HepG2 (cell line): ENCODE data around the gene ATP2A2. TPM values are rescaled to one million over a fixed set of nuclear protein-coding genes. Genes with fewer than 3 reads are reported as not detected.

Experiments used
- ATAC-seq: fragments of 200-7000 bp; cut with Tn5 transposase; 3 replicates; pipeline ENCODE4 v1.9.1; 2020; ENCODE audit warnings: mild to moderate bottlenecking, moderate library complexity
- BruUV-seq: library from RNA; stranded (reverse); fragments of 400-500 nt; replicated peaks from 2 replicates; lab custom pipeline; 2021; lab: Mats Ljungman, UMichigan
- CTCF ChIA-PET: fragments of 300-600 bp; formaldehyde crosslinking; extraction: SDS; loops from one replicate; lab custom pipeline; 2021; ENCODE audit warnings: low total read pairs, inconsistent platforms, low intra/inter-chr PET ratio; lab: Yijun Ruan, JAX
- POLR2A ChIA-PET: fragments of 350-600 bp; sonication (Branson Sonifier 250); formaldehyde crosslinking; loops from one replicate; lab custom pipeline; 2020; ENCODE audit warnings: antibody characterized with exemption, inconsistent platforms; lab: Yijun Ruan, JAX
- DNase-seq: peaks from one replicate; pipeline ENCODE4 v3.0.0-alpha.2; 2015; ENCODE audit warnings: low spot score
- FAIRE-seq: peaks from 3 replicates; lab custom pipeline; 2011; peaks lifted over from hg19 to GRCh38; lab: Jason Lieb, UNC
- H2AFZ ChIP-seq: one replicate; pipeline ENCODE4 v1.6.1; 2011; ENCODE audit warnings: low read length, inconsistent platforms
- H3K27ac ChIP-seq: fragments of 300-600 bp; 3 replicates; pipeline ENCODE4 v1.8.0; 2011; ENCODE audit warnings: mixed run types, mild to moderate bottlenecking, mixed read lengths, low read length, inconsistent platforms; ENCODE audit not compliant: insufficient read depth; ENCODE audit errors: extremely low read length
- H3K27me3 ChIP-seq, 2 experiments: fragments of 200-600 bp in 1 of 2; 2 replicates in 1 of 2; 3 replicates in 1 of 2; pipeline versions ENCODE4 v1.6.0 to v1.8.0; 2011; ENCODE audit warnings: low read length in 2 of 2, mild to moderate bottlenecking in 2 of 2, moderate library complexity in 2 of 2, inconsistent platforms in 1 of 2; ENCODE audit not compliant: insufficient read depth in 2 of 2, control insufficient read depth in 1 of 2
- H3K36me3 ChIP-seq, 2 experiments: fragments of 200-600 bp in 1 of 2; replicated peaks in 1 of 2; 2 replicates in 1 of 2; 3 replicates in 1 of 2; pipeline versions ENCODE4 v1.5.1 to v1.8.0; 2011; ENCODE audit warnings: low read length in 2 of 2, inconsistent platforms in 1 of 2; ENCODE audit not compliant: insufficient read depth in 2 of 2, control insufficient read depth in 1 of 2
- H3K4me1 ChIP-seq: 2 replicates; pipeline ENCODE4 v1.5.1; 2012; ENCODE audit warnings: low read length, inconsistent platforms; ENCODE audit not compliant: insufficient read depth
- H3K4me2 ChIP-seq: 2 replicates; pipeline ENCODE4 v1.6.0; 2011; ENCODE audit warnings: low read depth, low read length, inconsistent platforms
- H3K4me3 ChIP-seq, 3 experiments: fragments of 200-600 bp in 1 of 3; sonication (generic), shearing (Covaris generic) in 1 of 3; replicated peaks in 1 of 3; 2 replicates each; pipeline ENCODE4 v1.5.1; 2011 to 2016; ENCODE audit warnings: low read length in 3 of 3, inconsistent platforms in 2 of 3, low read depth in 2 of 3, mild to moderate bottlenecking in 2 of 3, control low read depth in 1 of 3, mixed read lengths in 1 of 3; ENCODE audit not compliant: insufficient read depth in 1 of 3
- H3K79me2 ChIP-seq: one replicate; pipeline ENCODE4 v1.6.1; 2011; ENCODE audit warnings: low read length, inconsistent platforms; ENCODE audit not compliant: insufficient read depth
- H3K9ac ChIP-seq: 2 replicates; pipeline ENCODE4 v1.6.0; 2011; ENCODE audit warnings: mild to moderate bottlenecking, low read depth, low read length, inconsistent platforms; ENCODE audit not compliant: insufficient read depth
- H3K9me3 ChIP-seq: 2 replicates; pipeline ENCODE4 v1.5.1; 2012; ENCODE audit warnings: mild to moderate bottlenecking, low read length
- H4K20me1 ChIP-seq: 2 replicates; pipeline ENCODE4 v1.6.0; 2011; ENCODE audit warnings: inconsistent platforms, mild to moderate bottlenecking, low read length, moderate library complexity; ENCODE audit not compliant: insufficient read depth
- CBX2 ChIP-seq, 2 experiments: fragments of 200-600 bp in 1 of 2; sonication (generic); formaldehyde crosslinking in 1 of 2; IDR thresholded peaks; 2 replicates each; pipeline versions ENCODE4 v1.7.0 to v1.8.1; 2018 to 2022; ENCODE audit warnings: low read depth in 2 of 2, low read length in 1 of 2, mild to moderate bottlenecking in 1 of 2, missing genetic modification reagents in 1 of 2
- CREM ChIP-seq, 2 experiments: sonication (generic) in 1 of 2; formaldehyde crosslinking in 1 of 2; IDR thresholded peaks; 2 replicates each; pipeline versions ENCODE4 v1.4.0 to v1.6.1; 2016 to 2020; ENCODE audit warnings: antibody characterized with exemption in 1 of 2, mild to moderate bottlenecking in 1 of 2, missing genetic modification reagents in 1 of 2
- FOXM1 ChIP-seq: sonication (generic); formaldehyde crosslinking; IDR thresholded peaks from 2 replicates; pipeline ENCODE4 v1.5.0; 2020; ENCODE audit warnings: missing genetic modification reagents
- IRF9 ChIP-seq: sonication (generic); formaldehyde crosslinking; IDR thresholded peaks from 2 replicates; pipeline ENCODE4 v1.8.0; 2022; ENCODE audit warnings: missing genetic modification reagents, mild to moderate bottlenecking, borderline replicate concordance
- LBX2 ChIP-seq: sonication (generic); formaldehyde crosslinking; IDR thresholded peaks from 2 replicates; pipeline ENCODE4 v1.5.0; 2020; ENCODE audit warnings: missing genetic modification reagents, mild to moderate bottlenecking, borderline replicate concordance
- MAZ ChIP-seq, 2 experiments: sonication (generic) in 1 of 2; formaldehyde crosslinking in 1 of 2; IDR thresholded peaks; 2 replicates each; pipeline versions ENCODE4 v1.5.0 to v1.6.1; 2012 to 2020; ENCODE audit warnings: low read depth in 2 of 2, mild to moderate bottlenecking in 2 of 2, borderline replicate concordance in 1 of 2, improper control_type of control experiment in 1 of 2, low read length in 1 of 2, missing genetic modification reagents in 1 of 2, moderate library complexity in 1 of 2
- PAWR ChIP-seq: sonication (generic); formaldehyde crosslinking; IDR thresholded peaks from 2 replicates; pipeline ENCODE4 v1.4.0; 2020; ENCODE audit warnings: missing genetic modification reagents, mild to moderate bottlenecking, borderline replicate concordance
- PRPF4 ChIP-seq: fragments of 200-400 bp; formaldehyde crosslinking; IDR thresholded peaks from 2 replicates; pipeline ENCODE4 v1.6.1; 2016; ENCODE audit warnings: low read length, low read depth; ENCODE audit not compliant: poor library complexity, severe bottlenecking
- SALL1 ChIP-seq: sonication (generic); formaldehyde crosslinking; IDR thresholded peaks from 2 replicates; pipeline ENCODE4 v1.8.0; 2022; ENCODE audit warnings: mild to moderate bottlenecking, missing genetic modification reagents
- SRY ChIP-seq: sonication (generic); formaldehyde crosslinking; IDR thresholded peaks from 2 replicates; pipeline ENCODE4 v1.8.0; 2022; ENCODE audit warnings: mild to moderate bottlenecking, missing genetic modification reagents
- TAF15 ChIP-seq: fragments of 200-400 bp; formaldehyde crosslinking; IDR thresholded peaks from one replicate; pipeline ENCODE4 v1.6.1; 2018; ENCODE audit warnings: mild to moderate bottlenecking, low read depth, low read length; ENCODE audit not compliant: poor library complexity, severe bottlenecking
- ZNF292 ChIP-seq: sonication (generic); formaldehyde crosslinking; IDR thresholded peaks from 2 replicates; pipeline ENCODE4 v1.8.1; 2022; ENCODE audit warnings: mild to moderate bottlenecking, low read depth, missing genetic modification reagents, borderline replicate concordance
- ZNF431 ChIP-seq: sonication (generic); formaldehyde crosslinking; IDR thresholded peaks from 2 replicates; pipeline ENCODE4 v1.9.0; 2022; ENCODE audit warnings: missing genetic modification reagents, low read depth, mild to moderate bottlenecking, borderline replicate concordance
- ZNF768 ChIP-seq: sonication (generic); formaldehyde crosslinking; IDR thresholded peaks from 2 replicates; pipeline ENCODE4 v1.4.0; 2020; ENCODE audit warnings: missing genetic modification reagents
- ZNF773 ChIP-seq: sonication (generic); formaldehyde crosslinking; IDR thresholded peaks from 2 replicates; pipeline ENCODE4 v1.4.0; 2020; ENCODE audit warnings: missing genetic modification reagents, borderline replicate concordance
- ZSCAN12 ChIP-seq: sonication (generic); formaldehyde crosslinking; IDR thresholded peaks from 2 replicates; pipeline ENCODE4 v1.9.0; 2021; ENCODE audit warnings: mild to moderate bottlenecking, missing genetic modification reagents
- WGBS: methylation state at CpG from one replicate; pipeline ENCODE4 v1.1.6; 2017; ENCODE audit warnings: low lambda C conversion rate; 5-methylcytosine and 5-hydroxymethylcytosine counted together
- in situ Hi-C: cut with HindIII; loops from 2 replicates; pipeline ENCODE4 v1.10.0; 2017; ENCODE audit warnings: low pct_unique_long_range_greater_than_20kb; ENCODE audit not compliant: extremely low pct_ligation_motif_present
- intact Hi-C: fragments of 100-400 bp; cut with micrococcal nuclease; formaldehyde crosslinking; loops from one replicate; pipeline ENCODE4 v1.10.0; 2022; ENCODE audit not compliant: unreplicated experiment
- polyA plus RNA-seq, 8 experiments: library from polyadenylated mRNA; depleted of rRNA in 3 of 8; stranded (reverse) in 7 of 8; unstranded in 1 of 8; fragments of >200 nt; fragmentation: Illumina TruSeq in 4 of 8; extraction: Trizol in 4 of 8; gene quantifications; 2 replicates each; pipeline versions ENCODE4 v1.2.1 to v1.2.3, GENCODE V29; 2011 to 2016; ENCODE audit warnings: low read depth in 4 of 8, missing spikeins in 1 of 8, mixed read lengths in 1 of 8; ENCODE audit not compliant: insufficient read depth in 1 of 8
- total RNA-seq, 5 experiments: library from RNA; depleted of rRNA; stranded (reverse); fragments of >200 nt; fragmentation: Illumina TruSeq; extraction: Trizol; gene quantifications; 2 replicates each; pipeline ENCODE4 v1.2.3, GENCODE V29; 2016; ENCODE audit warnings: low read depth in 1 of 5
- TF ChIP-seq, protein P1 (sequence below): sonication (generic); formaldehyde crosslinking; IDR thresholded peaks from 2 replicates; pipeline ENCODE4 v1.4.0; 2020; ENCODE audit warnings: missing genetic modification reagents
- TF ChIP-seq, protein P2 (sequence below): sonication (generic); formaldehyde crosslinking; IDR thresholded peaks from 2 replicates; pipeline ENCODE4 v1.5.0; 2020; ENCODE audit warnings: mild to moderate bottlenecking, low read depth, missing genetic modification reagents, borderline replicate concordance

The ATP2A2 gene
- total and polyA plus RNA-seq, 2 of the 13 experiments (the other 11 are each of a cell fraction or from before 2014, with no cell fraction given) = 35.4 to 85.5 TPM

DNA sequence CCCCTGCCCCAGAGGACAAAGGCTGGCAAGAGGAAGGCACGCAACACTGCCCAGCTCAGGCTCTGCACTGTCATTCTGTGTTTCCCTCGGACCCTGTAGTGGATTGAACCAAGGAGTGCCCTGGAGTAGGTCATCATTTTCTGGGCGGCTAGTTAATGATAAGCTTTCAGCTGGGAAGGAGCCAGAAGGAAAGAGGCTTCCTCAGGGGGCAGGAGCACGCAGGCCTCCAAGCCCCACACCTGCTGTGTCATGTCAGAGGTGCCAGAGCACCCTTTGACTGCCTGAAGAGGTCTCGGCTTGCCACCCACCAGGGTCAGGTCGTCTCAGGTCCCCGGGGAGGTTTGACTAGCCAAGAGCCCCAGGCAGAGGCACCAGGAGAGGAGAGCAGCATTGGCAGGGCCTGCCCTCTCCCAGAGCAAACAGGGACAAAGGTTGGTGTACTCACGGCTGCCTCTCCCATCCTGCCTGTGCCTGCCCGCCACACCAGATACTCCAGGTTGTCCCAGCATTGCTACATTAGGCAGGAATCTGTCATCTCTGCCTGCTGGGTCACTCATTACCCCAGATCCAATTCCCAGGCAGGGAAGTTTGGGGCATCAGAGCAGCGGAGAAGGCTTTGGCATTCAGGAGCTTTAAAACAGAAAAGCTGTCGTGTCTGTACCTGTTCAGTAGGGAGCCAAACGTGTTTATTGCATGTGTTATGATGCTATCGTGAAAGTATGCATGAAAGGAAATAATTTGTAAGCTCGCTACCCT is 33.5 kb upstream of the ATP2A2 start:
- intact Hi-C loops = loop anchor here (2.0 kb wide), 2 partner anchors 15 to 35 kb away; no protein-coding TSS in a partner anchor
- ATAC-seq (peak; percentile 96), FAIRE-seq (peak; percentile 99), DNase-seq (peak; percentile 89)
- H3K4me3 ChIP-seq = peak overlapping the region; percentile 49 to 71 (median 52)
- POLR2A ChIA-PET = interaction anchor here (0.8 to 5.4 kb wide), 21 partner anchors 9 to 209 kb away, joined by 3 to 77 read pairs (median 5); partner anchors contain the start of genes ARPC3, ATP2A2 and IFT81
- CTCF ChIA-PET = no interaction called here
- no peaks in the 10 kb centered on the region for H4K20me1 ChIP-seq
- H3K9ac ChIP-seq = peak overlapping the region; percentile 71
- H3K9me3 ChIP-seq = no peaks in the 10 kb centered on the region
- 7% methylated on average over 6 of the region's 14 CpGs for whole genome bisulfite sequencing
- no peaks in the 10 kb centered on the region for H3K79me2 ChIP-seq
- peaks cover 66% of the 10 kb centered on the region for H3K4me1 ChIP-seq
- H3K4me2 ChIP-seq = peak overlapping the region; percentile 92
- in situ Hi-C loops = no loop called here
- H2AFZ ChIP-seq = peak overlapping the region; percentile 56
- no peaks in the 10 kb centered on the region for H3K27me3 ChIP-seq
- BruUV-seq = TSS peak; percentile 84
- H3K36me3 ChIP-seq = no peaks in the 10 kb centered on the region
- H3K27ac ChIP-seq = peak overlapping the region; percentile 96
- TF ChIP-seq ZNF431 (CRISPR knock-in tag) (no peak), TAF15 (no peak), FOXM1 (CRISPR knock-in tag) (no peak), PRPF4 (no peak), PAWR (CRISPR knock-in tag) (no peak), IRF9 (CRISPR knock-in tag) (no peak; the same call in 1 of the 2 replicates), CBX2 (IDR thresholded peaks at IDR 0.05; ENCODE audit: low read depth, low read length) (no peak), CBX2 (CRISPR knock-in tag; IDR thresholded peaks at IDR 0.05; ENCODE audit: low read depth) (no peak), SRY (CRISPR knock-in tag) (0 out of 2 replicates have a peak, but pooled peaks have one; percentile 38), LBX2 (CRISPR knock-in tag) (no peak), ZNF292 (CRISPR knock-in tag) (peak; percentile 99), MAZ (IDR thresholded peaks at IDR 0.05; ENCODE audit: borderline replicate concordance, low read depth, low read length) (no peak), MAZ (CRISPR knock-in tag; IDR thresholded peaks at IDR 0.05; ENCODE audit: low read depth) (peak; percentile 66; the same call in 1 of the 2 replicates), ZNF773 (CRISPR knock-in tag) (no peak), SALL1 (CRISPR knock-in tag) (peak; percentile 92), ZSCAN12 (CRISPR knock-in tag) (no peak), CREM (IDR thresholded peaks at IDR 0.05) (no peak), CREM (CRISPR knock-in tag; IDR thresholded peaks at IDR 0.05) (no peak), ZNF768 (CRISPR knock-in tag) (peak; percentile 42; the same call in 1 of the 2 replicates)
- TF ChIP-seq, protein P1, sequence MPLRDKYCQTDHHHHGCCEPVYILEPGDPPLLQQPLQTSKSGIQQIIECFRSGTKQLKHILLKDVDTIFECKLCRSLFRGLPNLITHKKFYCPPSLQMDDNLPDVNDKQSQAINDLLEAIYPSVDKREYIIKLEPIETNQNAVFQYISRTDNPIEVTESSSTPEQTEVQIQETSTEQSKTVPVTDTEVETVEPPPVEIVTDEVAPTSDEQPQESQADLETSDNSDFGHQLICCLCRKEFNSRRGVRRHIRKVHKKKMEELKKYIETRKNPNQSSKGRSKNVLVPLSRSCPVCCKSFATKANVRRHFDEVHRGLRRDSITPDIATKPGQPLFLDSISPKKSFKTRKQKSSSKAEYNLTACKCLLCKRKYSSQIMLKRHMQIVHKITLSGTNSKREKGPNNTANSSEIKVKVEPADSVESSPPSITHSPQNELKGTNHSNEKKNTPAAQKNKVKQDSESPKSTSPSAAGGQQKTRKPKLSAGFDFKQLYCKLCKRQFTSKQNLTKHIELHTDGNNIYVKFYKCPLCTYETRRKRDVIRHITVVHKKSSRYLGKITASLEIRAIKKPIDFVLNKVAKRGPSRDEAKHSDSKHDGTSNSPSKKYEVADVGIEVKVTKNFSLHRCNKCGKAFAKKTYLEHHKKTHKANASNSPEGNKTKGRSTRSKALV = peak; percentile 75; the same call in 1 of the 2 replicates
- TF ChIP-seq, protein P2, sequence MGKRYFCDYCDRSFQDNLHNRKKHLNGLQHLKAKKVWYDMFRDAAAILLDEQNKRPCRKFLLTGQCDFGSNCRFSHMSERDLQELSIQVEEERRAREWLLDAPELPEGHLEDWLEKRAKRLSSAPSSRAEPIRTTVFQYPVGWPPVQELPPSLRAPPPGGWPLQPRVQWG (CRISPR knock-in tag) = no peak
